Nucleus accumbens (tissue), 56 donors: ENCODE results near the gene PI4KA.

Experiments
- DNase-seq, 56 donors: peaks; one replicate each; lab custom pipeline; 2025; lab: John Stamatoyannopoulos, UW

PI4KA gene

GRCh38 chr22:20658433-20659222 is 200.0 kb downstream of the PI4KA start:
- no peak for DNase-seq

- DNase-seq = no peak
These were observed 200.6 kb downstream of the PI4KA start for GRCh38 chr22:20657963-20658362.
